Esophagus muscularis mucosa (tissue), 4 donors: ENCODE data around the gene KCNAB2. TPM values are rescaled to one million over a fixed set of nuclear protein-coding genes. Genes with fewer than 3 reads are reported as not detected.

Experiments
- DNase-seq: peaks from one replicate; pipeline ENCODE4 v3.0.0-alpha.2; 2017; ENCODE audit errors: extremely low spot score
- H3K27ac ChIP-seq, 4 donors: fragments of 200-600 bp; sonication (generic); replicated peaks in 1 of 4; 1 replicate in 3 of 4; 2 replicates in 1 of 4; pipeline ENCODE4 v1.5.1; 2016 to 2019; ENCODE audit warnings: mild to moderate bottlenecking in 1 of 4
- H3K27me3 ChIP-seq, 4 donors: fragments of 200-600 bp; sonication (generic); one replicate each; pipeline versions ENCODE4 v1.5.1 to v1.6.0; 2016 to 2019
- H3K36me3 ChIP-seq, 4 donors: fragments of 200-600 bp; sonication (generic); one replicate each; pipeline ENCODE4 v1.5.1; 2016 to 2019
- H3K4me1 ChIP-seq, 4 donors: fragments of 200-600 bp; sonication (generic); one replicate each; pipeline ENCODE4 v1.5.1; 2016 to 2019
- H3K4me3 ChIP-seq, 4 donors: fragments of 200-600 bp; sonication (generic); 1 replicate in 2 of 4; 2 replicates in 2 of 4; pipeline ENCODE4 v1.5.1; 2016 to 2019; ENCODE audit warnings: mild to moderate bottlenecking in 4 of 4, moderate library complexity in 1 of 4
- H3K9me3 ChIP-seq, 4 donors: fragments of 200-600 bp; sonication (generic); 1 replicate in 3 of 4; 2 replicates in 1 of 4; pipeline ENCODE4 v1.5.1; 2016 to 2019
- CTCF ChIP-seq, 3 experiments: fragments of 200-600 bp in 2 of 3; fragments of 450-650 bp in 1 of 3; sonication (generic) in 2 of 3; IDR thresholded peaks; one replicate each; pipeline ENCODE4 v1.5.1; 2017 to 2019; ENCODE audit warnings: antibody characterized with exemption in 3 of 3, mild to moderate bottlenecking in 2 of 3, moderate library complexity in 1 of 3
- EP300 ChIP-seq: sonication (generic); formaldehyde crosslinking; IDR thresholded peaks from one replicate; pipeline ENCODE4 v1.6.1; 2017; ENCODE audit warnings: antibody characterized with exemption
- POLR2A ChIP-seq: fragments of 450-650 bp; IDR thresholded peaks from one replicate; pipeline ENCODE4 v1.6.1; 2017; ENCODE audit warnings: antibody characterized with exemption, moderate library complexity, mild to moderate bottlenecking, low read depth
- POLR2AphosphoS5 ChIP-seq, 2 donors: sonication (generic); formaldehyde crosslinking; IDR thresholded peaks; one replicate each; pipeline ENCODE4 v1.6.1; 2017; ENCODE audit warnings: antibody characterized with exemption in 2 of 2
- WGBS: methylation state at CpG from one replicate; pipeline ENCODE4 v1.1.5; 2018; 5-methylcytosine and 5-hydroxymethylcytosine counted together
- intact Hi-C: fragments of 100-400 bp; cut with DNase I; formaldehyde crosslinking; loops from one replicate; pipeline ENCODE4 v1.15.1; 2023
- total RNA-seq, 4 donors: library from RNA; depleted of rRNA; stranded (reverse); fragments of >200 nt; gene quantifications; one replicate each; pipeline versions ENCODE4 v1.1.0 to v1.2.1, GENCODE V29; 2016

Gene KCNAB2
- total RNA-seq, 4 donors from 2014 or later, result 10.4 to 19.3 (median 13.2) TPM

GRCh38 chr1:6131561-6131960 is 85.9 kb downstream of the KCNAB2 start:
- Histone ChIP-seq H3K4me1 (peaks cover 4 to 13% (median 11%) of the 10 kb centered on the region in 4 donors), H3K4me3 (no peak overlapping the region), H3K27ac (no peak overlapping the region), H3K36me3 (no peaks in the 10 kb centered on the region), H3K27me3 (peaks cover 0 to 13% (median 0%) of the 10 kb centered on the region in 4 donors), H3K9me3 (peaks cover 0 to 16% (median 4%) of the 10 kb centered on the region in 4 donors)
- TF ChIP-seq EP300, result no peak
- no peak for TF ChIP-seq POLR2AphosphoS5 (IDR thresholded peaks at IDR 0.05)
- DNase-seq, result no peak
- intact Hi-C loops, result no loop called here
- WGBS, result 80% methylated on average over 9 of the region's 9 CpGs

GRCh38 chr1:6133146-6133895 is 87.6 kb downstream of the KCNAB2 start:
- intact Hi-C loops, result no loop called here
- H3K27me3 ChIP-seq, result no peaks in the 10 kb centered on the region
- H3K36me3 ChIP-seq, result no peaks in the 10 kb centered on the region
- H3K4me3 ChIP-seq, result no peak overlapping the region
- TF ChIP-seq POLR2AphosphoS5 (IDR thresholded peaks at IDR 0.05), result no peak
- TF ChIP-seq CTCF (IDR thresholded peaks at IDR 0.05), result no peak
- no peak for TF ChIP-seq EP300
- no peak for TF ChIP-seq POLR2A
- H3K9me3 ChIP-seq, result peaks cover 0 to 16% (median 4%) of the 10 kb centered on the region in 4 donors
- DNase-seq, result no peak
- no peak overlapping the region for H3K27ac ChIP-seq
- WGBS, result 85% methylated on average over 10 of the region's 15 CpGs
- H3K4me1 ChIP-seq, result no peaks in the 10 kb centered on the region

GRCh38 chr1:6134206-6134605 is 88.5 kb downstream of the KCNAB2 start:
- H3K4me1 ChIP-seq, result no peaks in the 10 kb centered on the region
- WGBS, result 70% methylated on average over 2 of the region's 11 CpGs
- no peak for DNase-seq

GRCh38 chr1:6134741-6135510 is 89.2 kb downstream of the KCNAB2 start:
- Histone ChIP-seq H3K27me3 (no peaks in the 10 kb centered on the region), H3K36me3 (no peaks in the 10 kb centered on the region), H3K4me3 (no peak overlapping the region), H3K9me3 (peaks cover 0 to 16% (median 4%) of the 10 kb centered on the region in 4 donors), H3K4me1 (no peaks in the 10 kb centered on the region), H3K27ac (no peak overlapping the region)
- no peak for TF ChIP-seq POLR2AphosphoS5 (IDR thresholded peaks at IDR 0.05)
- TF ChIP-seq EP300, result no peak
- no peak for TF ChIP-seq POLR2A
- TF ChIP-seq CTCF (IDR thresholded peaks at IDR 0.05), result no peak
- intact Hi-C loops, result no loop called here
- 76% methylated on average over 22 of the region's 22 CpGs for WGBS
- no peak for DNase-seq

More at GRCh38 chr1:6134206-6134605, 88.5 kb downstream of the KCNAB2 start:
- no peak overlapping the region for H3K27ac ChIP-seq
- intact Hi-C loops, result no loop called here
- no peak overlapping the region for H3K4me3 ChIP-seq
- no peaks in the 10 kb centered on the region for H3K27me3 ChIP-seq
- no peak for TF ChIP-seq POLR2AphosphoS5 (IDR thresholded peaks at IDR 0.05)
- no peak for TF ChIP-seq CTCF (IDR thresholded peaks at IDR 0.05)
- no peak for TF ChIP-seq EP300
- no peak for TF ChIP-seq POLR2A
- H3K36me3 ChIP-seq, result no peaks in the 10 kb centered on the region
- H3K9me3 ChIP-seq, result peaks cover 0 to 16% (median 4%) of the 10 kb centered on the region in 4 donors

- Histone ChIP-seq H3K36me3 (no peaks in the 10 kb centered on the region), H3K9me3 (peaks cover 0 to 12% (median 4%) of the 10 kb centered on the region in 4 donors), H3K4me3 (no peak overlapping the region), H3K27ac (no peak overlapping the region), H3K4me1 (no peaks in the 10 kb centered on the region), H3K27me3 (no peaks in the 10 kb centered on the region)
- TF ChIP-seq EP300, result no peak
- TF ChIP-seq POLR2A, result no peak
- no peak for TF ChIP-seq POLR2AphosphoS5 (IDR thresholded peaks at IDR 0.05)
- TF ChIP-seq CTCF (IDR thresholded peaks at IDR 0.05), result no peak
- WGBS, result 80% methylated on average over 10 of the region's 16 CpGs
- intact Hi-C loops, result no loop called here
- no peak for DNase-seq
These were observed 91.0 kb downstream of the KCNAB2 start for GRCh38 chr1:6136516-6137220.
